Activated naive CD4-positive, alpha-beta T cell treated with anti-CD3 and anti-CD28 coated beads, Interleukin-2, amount 50 U/mL, for 72 hours (primary cell): ENCODE data around the gene COL27A1. TPM values are rescaled to one million over a fixed set of nuclear protein-coding genes. Genes with fewer than 3 reads are reported as not detected.
A peak's percentile ranks its signal among the peaks of the same experiment; 100 is the strongest.

Source experiments
- ATAC-seq, 2 donors: fragments of 150-1000 bp; cut with Tn5 transposase; 2 replicates each; pipeline ENCODE4 v1.10.0; 2021; ENCODE audit warnings: mild to moderate bottlenecking in 2 of 2, moderate library complexity in 2 of 2
- DNase-seq, 2 donors: peaks; one replicate each; pipeline ENCODE4 v3.0.0; 2021 to 2022; ENCODE audit warnings: low spot score in 2 of 2
- H3K27ac Mint-ChIP-seq, 2 donors: one replicate each; pipeline ENCODE4 v1.8.0; 2022; ENCODE audit warnings: mild to moderate bottlenecking in 2 of 2, mixed read lengths in 2 of 2
- H3K36me3 Mint-ChIP-seq, 2 donors: one replicate each; pipeline ENCODE4 v1.8.0; 2022; ENCODE audit warnings: mixed read lengths in 2 of 2
- H3K9me3 Mint-ChIP-seq, 2 donors: one replicate each; pipeline ENCODE4 v1.8.0; 2022; ENCODE audit warnings: mixed read lengths in 2 of 2
- total RNA-seq, 2 donors: library from RNA; stranded (reverse); gene quantifications; one replicate each; pipeline ENCODE4 v1.2.3, GENCODE V29; 2022

COL27A1 gene
- total RNA-seq, 2 donors from 2014 or later: 2.3 to 26.7 TPM

GRCh38 chr9:114156657-114157421 lies 1.5 kb downstream of the COL27A1 start:
- ATAC-seq (peak; percentile 4 to 9), DNase-seq (peak in 1 of 2 donors; percentile 21)
- H3K36me3 Mint-ChIP-seq: no peaks in the 10 kb centered on the region
- peak overlapping the region; percentile 48 to 53 for H3K27ac Mint-ChIP-seq
- no peaks in the 10 kb centered on the region for H3K9me3 Mint-ChIP-seq

DNA sequence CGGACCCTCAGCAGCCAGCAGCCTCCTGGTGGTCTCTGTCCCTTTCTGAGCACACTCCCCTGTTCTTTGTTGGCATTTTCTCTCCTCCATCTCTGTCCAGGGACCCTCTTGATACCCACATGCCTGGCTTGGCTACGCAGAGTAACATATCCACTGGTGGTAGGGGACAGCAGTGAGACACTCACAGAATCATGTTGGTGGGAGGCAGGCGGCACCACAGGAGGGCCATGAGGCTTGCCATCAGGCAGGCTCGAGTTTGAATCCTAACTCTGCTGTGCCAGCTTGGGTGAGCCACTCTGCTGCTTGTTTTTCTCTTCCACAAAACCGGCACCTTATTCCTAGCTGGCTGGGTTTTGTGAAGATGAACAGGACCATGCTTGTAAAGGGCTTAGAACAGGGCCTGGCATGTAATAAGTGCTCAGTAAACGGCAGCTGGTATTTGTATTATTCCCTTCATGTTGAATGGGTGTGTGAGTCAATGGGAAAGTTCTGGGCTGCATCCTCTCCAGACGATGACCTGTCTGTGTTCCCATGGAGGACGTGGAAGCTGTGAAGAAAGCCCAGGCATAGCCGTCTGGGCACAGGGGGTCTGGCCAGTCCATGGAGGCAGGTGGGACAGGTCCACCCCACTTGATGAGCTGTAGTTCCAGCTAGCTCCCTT lies 2.3 kb downstream of the COL27A1 start:
- DNase-seq (no peak), ATAC-seq (no peak)
- Mint-ChIP-seq H3K9me3 (no peaks in the 10 kb centered on the region), H3K36me3 (no peaks in the 10 kb centered on the region), H3K27ac (no peak overlapping the region)

DNA sequence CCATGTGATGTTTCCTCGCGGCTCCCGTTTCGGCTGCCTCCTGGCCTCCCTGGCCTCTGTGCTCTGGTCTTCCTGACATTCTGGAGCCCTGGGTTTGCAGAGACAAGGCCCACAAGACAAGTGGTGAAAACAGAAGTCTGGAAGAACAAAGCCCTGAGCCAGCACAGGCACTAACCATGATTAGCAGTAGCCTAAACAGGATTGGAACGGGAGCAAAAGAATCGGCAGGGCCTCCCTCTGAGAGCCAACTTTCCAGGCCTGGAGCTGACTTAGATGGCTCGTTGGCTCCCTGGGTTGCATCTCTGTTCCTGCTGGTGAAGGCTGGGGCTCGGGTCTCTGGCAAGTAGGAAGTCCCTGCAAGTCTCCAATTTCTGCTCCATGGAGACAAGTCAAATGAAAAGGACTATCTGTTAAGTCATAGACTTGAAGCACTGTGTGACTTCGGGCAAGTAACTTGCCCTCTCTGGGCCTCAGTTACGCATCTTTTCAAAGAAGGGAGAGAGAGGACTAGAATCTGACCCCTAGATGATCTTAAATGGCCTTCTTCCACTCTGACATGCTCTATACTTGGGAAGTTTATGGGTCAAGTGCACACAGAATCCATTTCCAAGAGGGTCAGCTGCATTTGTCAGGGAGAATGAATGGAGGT lies 3.3 kb downstream of the COL27A1 start:
- Mint-ChIP-seq H3K9me3 (no peaks in the 10 kb centered on the region), H3K36me3 (no peaks in the 10 kb centered on the region), H3K27ac (no peak overlapping the region)
- DNase-seq (no peak), ATAC-seq (no peak)

GRCh38 chr9:114159691-114160090 lies 4.4 kb downstream of the COL27A1 start:
- ATAC-seq: no peak
- Mint-ChIP-seq H3K27ac (no peak overlapping the region), H3K9me3 (no peaks in the 10 kb centered on the region), H3K36me3 (no peaks in the 10 kb centered on the region)
- DNase-seq: no peak

DNA sequence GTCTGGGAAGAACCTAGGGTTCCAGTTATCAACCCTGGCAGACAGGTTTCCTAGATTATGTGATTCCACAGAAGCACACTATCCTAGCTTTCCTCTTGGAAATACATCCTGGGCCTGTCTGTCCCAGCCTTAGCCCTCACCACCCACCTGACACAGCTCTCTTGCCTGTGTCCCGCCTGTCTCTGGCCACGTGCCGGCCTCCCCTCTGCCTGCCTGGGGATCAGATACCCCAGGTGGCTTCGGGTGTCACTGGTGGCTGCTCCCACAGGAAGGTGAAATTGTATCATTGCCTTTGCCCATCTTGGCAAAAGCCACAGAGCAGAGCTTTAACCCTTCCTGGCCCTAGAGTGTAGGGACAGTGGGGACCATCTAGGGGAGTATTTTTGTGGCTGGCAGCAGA lies 6.2 kb downstream of the COL27A1 start:
- Mint-ChIP-seq H3K9me3 (no peaks in the 10 kb centered on the region), H3K27ac (no peak overlapping the region), H3K36me3 (no peaks in the 10 kb centered on the region)
- no peak for DNase-seq
- ATAC-seq: no peak

- Mint-ChIP-seq H3K27ac (no peak overlapping the region), H3K36me3 (no peaks in the 10 kb centered on the region), H3K9me3 (no peaks in the 10 kb centered on the region)
- ATAC-seq (no peak), DNase-seq (no peak)
These were observed 8.2 kb downstream of the COL27A1 start for GRCh38 chr9:114163517-114163951.

DNA sequence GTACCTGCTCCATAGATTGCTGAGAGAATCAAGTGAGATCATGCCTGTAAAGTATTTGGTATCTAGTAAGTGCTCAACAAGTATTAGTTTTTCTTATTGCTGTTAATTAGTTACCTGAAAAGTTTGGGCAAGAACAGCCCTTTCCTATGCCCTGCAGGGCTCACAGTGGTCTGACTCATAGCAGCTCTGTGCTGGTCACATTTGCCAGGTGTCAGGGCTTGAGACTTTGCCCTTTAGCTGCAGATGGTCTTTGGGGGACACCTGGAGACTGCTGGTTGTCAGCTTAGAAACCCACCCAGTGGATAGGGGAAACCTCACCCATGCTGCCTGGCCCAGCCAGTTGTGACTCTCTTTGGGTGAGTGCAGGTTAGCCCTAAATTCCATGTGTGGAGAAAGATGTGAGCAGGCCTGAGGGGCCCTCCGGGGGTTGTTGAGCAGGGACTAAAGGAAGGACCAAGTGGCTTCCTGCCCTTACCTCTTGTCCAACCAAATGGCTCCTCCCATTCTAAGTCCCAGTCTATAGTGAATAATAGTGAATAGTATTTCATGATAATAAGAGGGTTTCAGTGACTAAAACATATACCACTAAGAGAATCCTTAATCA lies 9.0 kb downstream of the COL27A1 start:
- no peaks in the 10 kb centered on the region for H3K9me3 Mint-ChIP-seq
- ATAC-seq: no peak

GRCh38 chr9:114165407-114166102 lies 10.2 kb downstream of the COL27A1 start:
- ATAC-seq: no peak
- H3K27ac Mint-ChIP-seq: no peak overlapping the region
- H3K36me3 Mint-ChIP-seq: no peaks in the 10 kb centered on the region
- DNase-seq: no peak
- no peaks in the 10 kb centered on the region for H3K9me3 Mint-ChIP-seq

More for the DNA sequence above, 9.0 kb downstream of the COL27A1 start:
- Mint-ChIP-seq H3K36me3 (no peaks in the 10 kb centered on the region), H3K27ac (no peak overlapping the region)
- no peak for DNase-seq

DNA sequence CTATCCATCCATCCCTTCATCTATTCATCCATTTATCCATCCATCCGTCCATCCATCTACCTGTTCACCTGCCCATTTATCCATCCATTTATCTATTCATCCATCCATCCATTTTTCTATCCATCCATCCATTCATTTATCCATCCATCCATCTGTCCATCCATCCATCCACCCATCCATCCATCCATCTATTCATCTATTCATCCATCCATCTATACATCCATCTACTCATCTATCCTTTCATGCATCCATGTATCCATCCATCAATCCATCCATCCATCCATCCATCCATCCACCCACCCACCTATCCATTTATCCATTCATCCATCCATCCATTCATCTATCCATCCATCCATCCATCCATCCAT lies 10.8 kb downstream of the COL27A1 start:
- DNase-seq (no peak), ATAC-seq (no peak)
- Mint-ChIP-seq H3K27ac (no peak overlapping the region), H3K36me3 (no peaks in the 10 kb centered on the region), H3K9me3 (no peaks in the 10 kb centered on the region)

DNA sequence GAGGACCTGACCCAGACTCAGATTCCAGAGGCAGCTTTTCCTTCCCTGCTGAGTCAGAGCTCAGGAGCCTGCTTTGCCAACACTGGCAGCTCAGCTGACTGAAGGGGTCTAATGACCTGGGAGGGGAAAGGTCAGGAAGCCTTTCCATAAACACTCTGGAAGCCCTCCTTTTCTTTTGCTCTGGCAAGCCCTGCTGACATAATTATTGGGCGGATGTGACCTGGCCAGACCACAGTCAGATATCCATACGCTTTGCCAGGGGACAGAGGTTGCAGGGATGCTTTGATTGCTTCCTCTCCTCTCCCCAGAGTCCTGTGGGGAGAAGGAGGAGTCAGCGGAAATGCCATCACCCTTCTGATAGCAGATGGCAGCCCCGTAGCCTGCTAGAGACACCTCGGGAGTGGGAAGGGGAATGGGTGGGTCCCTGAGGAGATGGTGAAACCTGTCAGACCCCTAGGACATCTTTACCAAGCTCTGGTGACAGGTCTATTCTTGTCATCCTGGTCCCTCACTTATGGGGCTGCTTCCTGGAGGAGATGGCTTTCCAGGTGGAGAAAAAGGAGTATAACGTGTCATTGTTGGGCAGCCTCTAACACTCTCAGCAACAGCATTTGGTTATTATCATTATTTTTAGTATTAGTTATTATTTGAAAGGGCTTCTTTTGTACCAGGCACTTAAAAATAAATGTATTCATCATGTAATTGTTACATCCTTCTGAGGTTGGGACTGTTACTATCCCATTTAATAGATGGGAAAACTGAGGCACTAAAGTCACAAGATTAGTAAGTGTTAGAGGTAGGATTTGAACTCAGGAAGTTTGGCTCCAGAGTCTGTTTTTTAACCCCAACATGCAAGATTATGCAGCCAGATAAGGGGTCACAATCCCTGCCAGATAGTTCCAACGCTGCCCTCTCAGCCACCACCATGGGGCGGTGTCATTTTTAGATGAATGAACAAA lies 11.6 kb downstream of the COL27A1 start:
- ATAC-seq: no peak
- no peaks in the 10 kb centered on the region for H3K36me3 Mint-ChIP-seq
- DNase-seq: no peak
- no peak overlapping the region for H3K27ac Mint-ChIP-seq
- H3K9me3 Mint-ChIP-seq: no peaks in the 10 kb centered on the region

DNA sequence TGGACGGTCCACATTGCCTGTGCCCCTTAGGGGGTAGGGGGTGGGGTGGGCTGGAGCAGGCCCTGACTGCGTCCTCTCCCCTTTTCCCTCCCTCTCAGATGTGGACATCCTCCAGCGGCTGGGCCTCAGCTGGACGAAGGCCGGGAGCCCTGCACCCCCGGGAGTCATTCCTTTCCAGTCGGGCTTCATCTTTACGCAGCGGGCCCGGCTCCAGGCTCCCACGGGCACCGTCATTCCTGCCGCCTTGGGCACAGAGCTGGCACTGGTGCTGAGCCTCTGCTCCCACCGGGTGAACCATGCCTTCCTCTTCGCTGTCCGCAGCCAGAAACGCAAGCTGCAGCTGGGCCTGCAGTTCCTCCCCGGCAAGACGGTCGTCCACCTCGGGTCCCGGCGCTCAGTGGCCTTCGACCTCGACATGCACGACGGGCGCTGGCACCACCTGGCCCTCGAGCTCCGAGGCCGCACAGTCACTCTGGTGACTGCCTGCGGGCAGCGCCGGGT lies 12.3 kb downstream of the COL27A1 start:
- H3K27ac Mint-ChIP-seq: no peak overlapping the region
- no peaks in the 10 kb centered on the region for H3K9me3 Mint-ChIP-seq
- H3K36me3 Mint-ChIP-seq: no peaks in the 10 kb centered on the region
- no peak for DNase-seq
- ATAC-seq: no peak

GRCh38 chr9:114168281-114169028 lies 13.1 kb downstream of the COL27A1 start:
- Mint-ChIP-seq H3K27ac (peak overlapping the region in 1 of 2 donors; percentile 9), H3K9me3 (no peaks in the 10 kb centered on the region), H3K36me3 (no peaks in the 10 kb centered on the region)
- ATAC-seq (no peak), DNase-seq (no peak)

- Mint-ChIP-seq H3K27ac (peak overlapping the region in 1 of 2 donors; percentile 9), H3K36me3 (no peaks in the 10 kb centered on the region), H3K9me3 (no peaks in the 10 kb centered on the region)
- ATAC-seq (no peak), DNase-seq (no peak)
These were observed 14.0 kb downstream of the COL27A1 start for GRCh38 chr9:114169029-114169951.
